ENCODE measurements around the gene PISD.

The PISD gene

GRCh38 chr22:31628969-31629708, 32.9 kb downstream of the PISD start:
- intact Hi-C loops (cut with DNase I), result no loop called here

DNA sequence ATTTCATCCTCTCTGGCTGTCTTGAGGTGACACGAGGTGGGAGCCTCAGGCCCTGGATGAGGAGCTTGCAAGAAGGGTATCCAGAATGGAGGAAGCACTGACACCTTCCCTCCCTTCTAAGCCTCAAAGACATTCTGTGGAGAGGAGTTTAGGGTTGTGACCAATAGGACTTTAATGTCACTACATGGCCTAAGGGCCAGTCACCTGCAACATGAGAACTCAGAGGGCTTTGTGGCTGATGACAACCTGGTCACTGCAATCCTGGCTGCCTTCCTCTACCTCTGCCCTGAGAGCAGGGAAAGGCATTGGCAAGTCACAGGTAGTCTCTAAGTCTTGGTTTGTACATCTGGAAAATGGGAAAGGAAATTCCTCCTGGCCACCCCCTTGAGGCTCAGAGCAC, 33.7 kb downstream of the PISD start:
- intact Hi-C loops (cut with DNase I), result no loop called here
- DNase-seq, result no peak

More at GRCh38 chr22:31628969-31629708, 32.9 kb downstream of the PISD start:
- DNase-seq, result no peak

DNA sequence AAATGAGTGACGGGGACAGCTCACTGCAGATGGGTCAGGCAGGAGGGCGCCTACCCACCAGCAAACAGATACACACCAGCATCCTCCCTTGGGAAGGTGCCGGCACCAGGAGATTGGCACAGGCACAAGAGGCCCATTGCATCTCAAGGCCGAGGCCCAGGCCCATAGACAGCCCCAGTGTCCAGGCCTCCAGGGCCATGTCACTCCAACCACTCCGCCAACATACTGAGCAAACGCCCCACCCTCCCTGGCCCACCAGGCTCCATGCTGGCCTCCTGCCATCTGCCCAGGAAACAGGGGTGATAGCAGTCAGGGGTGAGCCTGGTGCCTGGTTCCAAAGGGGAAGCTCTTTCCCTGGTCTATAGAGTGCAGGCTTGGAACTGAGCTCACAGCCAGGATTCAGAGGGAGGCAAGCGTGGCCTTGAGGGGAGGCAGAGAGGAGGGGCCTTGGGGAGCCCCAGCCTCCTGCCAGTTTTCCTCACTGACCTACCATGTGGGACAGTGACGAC, 34.7 kb downstream of the PISD start:
- intact Hi-C loops (cut with DNase I), result no loop called here
- no peak for DNase-seq

- no peak for DNase-seq
- intact Hi-C loops (cut with DNase I), result no loop called here
Observed at GRCh38 chr22:31626427-31627150, 35.4 kb downstream of the PISD start.

- intact Hi-C loops (cut with DNase I), result no loop called here
- DNase-seq, result peak; percentile 65 to 95 (median 83)
Observed at GRCh38 chr22:31625661-31626426, 36.2 kb downstream of the PISD start.

GRCh38 chr22:31625257-31625640, 36.8 kb downstream of the PISD start:
- intact Hi-C loops (cut with DNase I), result no loop called here
- peak in 1 of 42 donors; percentile 38 for DNase-seq

DNA sequence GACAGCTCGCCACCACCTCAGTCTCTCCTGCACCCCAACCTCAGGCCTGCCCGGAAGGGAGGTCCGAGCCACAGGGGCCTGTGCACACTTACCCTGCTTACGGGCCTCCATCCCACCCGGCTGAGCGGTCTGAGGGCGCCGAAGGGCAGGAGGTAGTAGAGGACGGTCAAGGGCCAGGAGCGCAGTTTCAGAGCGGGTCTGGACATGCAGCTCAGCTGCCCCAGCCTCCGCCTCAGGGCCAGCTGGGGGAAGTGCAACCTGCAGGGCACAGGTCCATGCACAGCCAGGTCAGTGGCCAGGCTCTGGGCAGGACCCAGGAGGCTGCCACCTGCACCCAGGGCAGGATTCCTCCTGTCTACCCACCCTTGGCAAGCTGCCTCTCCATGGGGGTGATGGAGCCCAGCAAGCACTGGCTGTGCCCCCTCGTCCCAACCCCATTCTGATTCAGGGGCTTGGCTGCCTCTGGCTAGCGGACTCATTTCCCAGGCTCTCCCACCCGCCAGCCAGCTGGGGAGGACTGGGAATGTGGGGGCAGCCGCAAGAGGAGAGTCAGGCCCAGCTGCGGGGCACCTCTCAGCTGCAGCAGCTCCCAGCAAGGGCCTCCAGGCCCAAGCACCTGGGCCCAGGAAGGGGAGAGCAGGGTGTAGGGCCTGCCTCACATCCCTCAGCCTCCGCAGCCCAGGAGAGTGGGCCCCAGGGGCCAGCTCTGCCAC, 38.3 kb downstream of the PISD start:
- DNase-seq, result peak in 1 of 42 donors; percentile 43
- intact Hi-C loops (cut with DNase I), result no loop called here

DNA sequence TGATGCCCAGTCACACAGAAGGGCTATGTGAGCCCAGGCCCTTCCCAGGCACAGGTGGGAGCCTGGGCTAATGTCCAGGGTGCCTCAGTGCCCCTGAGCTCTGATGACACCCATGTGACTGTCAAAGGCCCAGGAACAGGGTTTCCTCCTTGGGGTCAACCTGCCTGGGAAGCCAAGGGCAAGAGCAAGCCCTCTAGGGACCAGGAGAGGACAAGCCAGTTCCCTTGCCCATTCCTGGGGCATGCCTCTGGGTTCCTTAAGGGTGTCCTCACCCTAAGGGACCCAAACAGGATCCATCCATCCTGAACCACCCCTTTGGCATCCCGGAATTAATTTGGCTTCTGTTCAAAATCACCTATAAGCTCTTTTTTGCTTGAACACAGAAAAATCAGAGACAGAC, 39.0 kb downstream of the PISD start:
- intact Hi-C loops (cut with DNase I), result no loop called here
- no peak for DNase-seq

DNA sequence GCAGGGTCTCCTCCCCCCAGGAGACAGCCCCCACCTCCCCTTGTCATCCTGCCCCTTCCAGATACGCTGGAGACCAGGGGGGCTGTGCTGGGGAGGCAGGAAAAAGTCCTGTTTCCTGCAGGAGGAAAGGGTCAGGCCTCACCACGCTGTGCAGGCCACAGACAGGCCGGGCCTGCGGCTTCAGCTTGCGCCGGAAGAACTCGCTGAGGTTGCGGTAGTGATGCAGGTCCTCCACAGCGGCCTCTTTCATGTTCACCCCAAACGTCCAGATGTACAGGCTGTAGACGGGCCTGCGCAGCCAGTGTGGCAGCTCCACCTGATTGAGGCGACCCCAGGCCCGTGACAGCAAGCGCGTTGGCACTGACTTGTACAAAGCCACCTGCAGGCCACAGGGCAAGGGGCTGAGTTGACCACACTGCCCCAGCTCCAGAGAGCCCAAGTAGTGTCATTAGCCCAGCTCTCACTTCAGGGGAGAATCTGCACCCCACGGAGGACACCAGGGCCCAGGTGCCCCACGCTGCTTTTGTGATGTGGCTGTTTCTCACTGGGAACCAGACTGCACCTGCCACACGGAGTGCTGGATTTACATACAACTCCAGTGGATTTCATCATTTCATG, 40.4 kb downstream of the PISD start:
- intact Hi-C loops (cut with DNase I), result no loop called here
- DNase-seq, result no peak

DNA sequence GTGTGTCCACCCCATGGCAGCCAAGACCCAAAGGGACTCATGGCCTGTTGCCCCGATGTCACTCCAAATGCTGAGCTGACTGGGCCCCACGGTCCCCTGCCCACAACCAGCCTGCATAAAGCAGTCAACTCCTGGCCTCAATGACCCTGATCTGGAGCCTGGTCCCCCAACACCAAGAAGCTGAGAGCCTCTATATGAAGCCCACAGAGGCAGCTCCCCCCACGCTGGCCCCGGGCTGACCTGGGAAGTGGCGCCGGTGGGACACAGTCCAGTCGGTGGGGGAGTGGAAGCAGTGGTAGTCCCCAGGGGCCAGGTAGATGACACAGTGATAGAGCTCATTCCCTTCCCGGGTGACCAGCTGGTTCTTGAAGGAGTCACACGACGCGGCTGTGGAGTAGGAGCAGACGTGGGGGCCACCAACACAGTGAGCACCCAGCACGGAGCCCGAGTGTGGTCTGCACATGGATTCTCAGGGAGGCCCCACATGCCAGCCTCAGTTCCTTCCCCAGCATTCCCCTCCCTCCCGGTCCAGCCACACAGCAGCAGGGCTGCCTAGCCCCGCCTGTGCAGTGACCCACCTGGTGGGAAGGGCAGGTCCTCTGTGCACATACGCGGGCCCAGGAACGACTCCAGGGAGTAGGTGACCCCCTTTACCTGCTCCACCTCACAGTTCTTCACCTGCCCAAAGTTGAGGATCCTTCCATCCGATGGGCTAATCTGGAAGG, 41.1 kb downstream of the PISD start:
- intact Hi-C loops (cut with DNase I), result no loop called here
- no peak for DNase-seq

GRCh38 chr22:31619611-31620300, 42.3 kb downstream of the PISD start:
- DNase-seq, result no peak
- intact Hi-C loops (cut with DNase I), result no loop called here

DNA sequence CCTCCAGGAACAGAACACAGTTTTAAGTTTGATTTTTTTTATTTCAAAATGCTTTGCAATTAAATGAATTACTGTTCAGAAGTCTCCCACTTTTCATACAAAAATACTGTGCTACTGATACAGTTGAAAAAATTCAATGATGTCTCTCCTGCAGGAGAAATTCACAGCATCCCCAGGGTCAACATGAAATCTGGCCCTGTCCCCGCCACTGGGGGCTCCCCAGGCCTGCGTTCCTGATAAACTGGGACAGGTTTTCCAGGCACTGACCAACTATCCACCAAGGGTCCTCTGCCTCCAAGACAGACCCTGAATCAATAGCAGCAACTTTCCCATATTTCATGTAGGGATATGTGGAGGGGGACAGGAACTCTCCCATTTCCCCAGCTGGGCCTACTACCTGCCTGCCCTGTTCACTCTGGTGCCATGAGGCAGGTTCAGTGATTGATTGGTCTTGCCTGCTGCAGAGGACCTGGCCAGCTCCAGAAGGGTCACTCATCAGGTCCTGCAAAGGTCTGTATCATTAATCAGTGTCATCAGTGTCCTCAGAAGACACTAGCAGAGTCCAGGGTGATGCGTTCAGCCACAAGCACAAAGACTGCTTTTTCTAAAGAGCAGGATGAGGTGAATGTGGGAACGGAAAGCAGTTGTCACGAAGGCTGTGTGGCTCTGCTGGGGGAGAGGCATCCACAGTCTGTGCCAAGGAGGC, 43.4 kb downstream of the PISD start:
- DNase-seq, result no peak
- intact Hi-C loops (cut with DNase I), result no loop called here

DNA sequence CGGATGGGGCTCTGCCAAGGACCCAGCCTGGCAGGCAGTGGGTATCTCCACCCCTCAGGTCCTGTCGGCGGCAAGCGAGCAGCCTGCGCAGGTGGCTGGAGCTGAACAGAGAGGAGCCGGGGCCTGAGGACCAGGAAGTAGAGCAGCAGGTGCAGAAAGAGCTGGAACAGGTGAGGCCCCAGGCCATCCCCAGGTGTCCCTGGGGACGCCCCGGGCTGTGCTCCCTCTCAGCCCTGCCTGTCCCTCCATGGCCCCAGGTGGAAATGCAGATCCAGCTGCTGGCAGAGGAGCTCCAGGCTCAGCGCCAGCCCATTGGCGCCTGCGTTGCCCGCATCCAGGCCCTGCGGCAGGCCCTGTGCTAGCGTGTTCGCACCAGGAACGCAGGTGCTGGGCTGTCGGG, 44.0 kb downstream of the PISD start:
- no peak for DNase-seq
- intact Hi-C loops (cut with DNase I), result no loop called here

DNA sequence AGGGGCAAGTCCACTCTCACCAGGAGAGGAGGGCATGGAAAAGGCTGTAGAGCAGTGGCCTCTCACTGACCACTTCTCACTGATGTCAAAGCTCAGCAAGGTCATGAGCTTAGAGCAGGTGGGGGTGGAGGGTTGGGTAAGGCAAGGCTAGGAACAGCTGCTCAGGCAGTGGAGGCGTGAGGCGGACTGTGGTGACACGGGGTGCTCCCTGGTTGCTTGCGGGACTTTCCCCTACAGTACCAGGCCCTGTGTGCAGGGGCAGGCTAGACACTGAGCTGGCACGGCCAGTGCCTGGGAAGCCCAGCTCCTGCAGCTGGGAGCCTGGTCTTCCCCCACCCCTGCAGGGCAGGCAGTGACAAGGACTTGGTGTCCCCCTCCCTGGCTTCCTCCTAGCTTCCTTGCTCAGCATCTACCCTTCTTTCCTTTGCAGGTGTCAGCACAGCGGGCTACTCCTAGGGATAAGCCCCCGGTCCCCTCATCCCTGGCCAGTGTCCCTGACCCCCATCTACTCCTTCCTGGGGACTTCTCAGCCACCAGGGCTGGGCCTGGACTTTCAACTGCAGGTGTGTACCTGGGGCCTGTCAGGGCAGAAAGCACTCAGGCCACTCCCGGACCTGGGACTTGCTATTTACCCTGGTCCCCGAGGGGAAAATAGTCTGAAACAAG, 45.6 kb downstream of the PISD start:
- DNase-seq, result peak in 3 of 42 donors; percentile 41 to 60 (median 46)
- intact Hi-C loops (cut with DNase I), result no loop called here

DNA sequence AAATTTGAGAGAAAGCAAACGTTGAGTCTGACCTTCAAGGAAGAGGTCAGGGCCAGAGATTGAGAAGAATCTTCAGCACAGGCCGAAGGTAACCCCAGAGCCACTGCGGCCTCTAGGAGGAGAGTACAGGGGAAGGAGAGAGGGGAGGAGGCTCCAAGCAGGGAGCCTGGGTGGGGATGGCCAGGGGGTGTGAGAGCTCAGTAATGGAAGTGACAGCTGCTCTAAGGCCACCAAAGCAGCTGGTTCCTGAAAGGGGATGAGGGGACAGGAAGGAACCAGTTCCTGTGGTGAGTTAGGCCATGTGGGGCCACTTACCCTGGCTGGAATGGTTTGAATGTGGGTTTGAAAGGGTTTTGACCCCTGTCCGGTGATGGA, 46.1 kb downstream of the PISD start:
- intact Hi-C loops (cut with DNase I), result no loop called here
- DNase-seq, result peak in 1 of 42 donors; percentile 39

DNA sequence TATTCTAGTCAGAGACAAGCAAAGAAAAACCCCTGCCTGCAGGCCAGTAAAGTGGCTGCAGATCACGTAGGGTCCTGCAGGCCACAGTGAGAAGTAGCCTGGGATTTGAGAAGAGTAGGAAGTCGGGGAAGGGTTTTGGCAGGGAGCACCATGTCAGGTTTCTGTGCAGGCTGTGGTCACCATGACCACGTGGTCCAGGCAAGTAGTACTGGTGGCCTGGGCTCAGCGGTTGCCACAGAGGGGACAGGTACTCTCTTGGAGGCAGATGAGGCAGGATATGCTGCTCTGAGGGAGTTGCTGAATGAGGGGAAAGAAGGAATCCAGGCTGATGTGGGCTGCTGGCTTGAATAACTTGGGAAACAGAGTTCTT, 46.5 kb downstream of the PISD start:
- DNase-seq, result no peak
- intact Hi-C loops (cut with DNase I), result no loop called here

All from head of caudate nucleus (tissue), 42 donors.